Duodenal mucosa (tissue), 2 donors: Measurements from ENCODE around the gene NBL1.

Experiments
- H3K27ac ChIP-seq: one replicate; pipeline ENCODE4 v1.7.0; 2013; ENCODE audit warnings: low read depth, low read length
- H3K27me3 ChIP-seq, 2 donors: one replicate each; pipeline ENCODE4 v1.7.0; 2013; ENCODE audit warnings: low read length in 2 of 2, control low read depth in 1 of 2; ENCODE audit not compliant: insufficient read depth in 2 of 2, control insufficient read depth in 1 of 2
- H3K36me3 ChIP-seq, 2 donors: one replicate each; pipeline ENCODE4 v1.7.0; 2013; ENCODE audit warnings: low read length in 2 of 2, control low read depth in 1 of 2; ENCODE audit not compliant: insufficient read depth in 2 of 2, control insufficient read depth in 1 of 2
- H3K4me1 ChIP-seq, 2 donors: one replicate each; pipeline ENCODE4 v1.7.0; 2013; ENCODE audit warnings: low read length in 2 of 2, control low read depth in 1 of 2; ENCODE audit not compliant: insufficient read depth in 2 of 2, control insufficient read depth in 1 of 2
- H3K4me3 ChIP-seq, 2 donors: one replicate each; pipeline ENCODE4 v1.7.0; 2013; ENCODE audit warnings: low read length in 2 of 2, low read depth in 1 of 2
- H3K9ac ChIP-seq, 2 donors: one replicate each; pipeline ENCODE4 v1.7.0; 2013; ENCODE audit warnings: low read length in 2 of 2, low read depth in 1 of 2
- H3K9me3 ChIP-seq, 2 donors: one replicate each; pipeline ENCODE4 v1.7.0; 2013; ENCODE audit warnings: low read length in 2 of 2, control low read depth in 1 of 2; ENCODE audit not compliant: control insufficient read depth in 1 of 2

The NBL1 gene

DNA sequence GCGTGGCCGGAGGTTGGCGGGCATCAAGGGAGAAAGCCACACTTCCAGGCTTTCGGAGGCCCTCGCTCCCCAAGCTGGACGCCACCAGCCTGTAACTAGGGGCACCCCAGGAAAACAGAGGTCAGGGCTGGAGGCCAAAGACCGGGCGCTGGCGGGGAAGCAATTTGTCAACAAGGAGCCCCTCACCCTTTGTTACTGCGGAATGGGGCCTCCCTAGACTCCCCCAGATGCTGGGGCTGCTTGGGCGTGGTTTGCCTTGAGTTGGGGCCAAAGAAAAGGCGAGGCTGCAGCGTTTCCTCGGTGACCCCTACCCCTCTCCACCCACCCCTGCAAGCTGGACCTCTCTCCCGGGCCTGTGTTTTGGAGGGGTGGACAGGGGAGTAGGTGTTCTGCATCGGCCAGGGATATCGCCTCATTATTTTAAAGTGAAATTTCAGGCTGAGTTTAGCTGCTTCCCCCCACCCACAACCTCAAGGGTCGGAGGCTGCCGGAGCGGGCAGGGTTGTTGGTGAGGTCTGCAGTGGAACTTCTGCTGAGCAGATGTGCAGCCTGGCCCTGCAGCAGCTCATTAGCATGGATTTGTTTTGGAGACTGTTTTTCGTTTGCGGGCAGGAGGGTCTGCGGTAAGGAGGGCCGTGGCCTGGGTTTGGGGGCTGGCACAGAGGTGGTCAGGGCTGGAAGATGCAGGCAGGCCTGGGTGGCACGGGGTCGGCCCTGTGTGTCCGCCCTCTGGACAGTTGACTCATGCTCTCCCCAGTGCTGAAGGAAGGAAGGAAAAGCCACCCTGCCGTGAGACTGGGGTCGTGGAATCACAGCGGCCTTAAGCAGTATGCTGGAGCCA, 1.5 kb downstream of the NBL1 start:
- Histone ChIP-seq H3K27me3 (no peaks in the 10 kb centered on the region), H3K9me3 (no peaks in the 10 kb centered on the region), H3K9ac (peak overlapping the region; percentile 97 to 98), H3K36me3 (no peaks in the 10 kb centered on the region), H3K27ac (peak overlapping the region; percentile 93), H3K4me1 (peaks cover 54 to 59% of the 10 kb centered on the region in 2 donors), H3K4me3 (peak overlapping the region; percentile 92 to 93)

DNA sequence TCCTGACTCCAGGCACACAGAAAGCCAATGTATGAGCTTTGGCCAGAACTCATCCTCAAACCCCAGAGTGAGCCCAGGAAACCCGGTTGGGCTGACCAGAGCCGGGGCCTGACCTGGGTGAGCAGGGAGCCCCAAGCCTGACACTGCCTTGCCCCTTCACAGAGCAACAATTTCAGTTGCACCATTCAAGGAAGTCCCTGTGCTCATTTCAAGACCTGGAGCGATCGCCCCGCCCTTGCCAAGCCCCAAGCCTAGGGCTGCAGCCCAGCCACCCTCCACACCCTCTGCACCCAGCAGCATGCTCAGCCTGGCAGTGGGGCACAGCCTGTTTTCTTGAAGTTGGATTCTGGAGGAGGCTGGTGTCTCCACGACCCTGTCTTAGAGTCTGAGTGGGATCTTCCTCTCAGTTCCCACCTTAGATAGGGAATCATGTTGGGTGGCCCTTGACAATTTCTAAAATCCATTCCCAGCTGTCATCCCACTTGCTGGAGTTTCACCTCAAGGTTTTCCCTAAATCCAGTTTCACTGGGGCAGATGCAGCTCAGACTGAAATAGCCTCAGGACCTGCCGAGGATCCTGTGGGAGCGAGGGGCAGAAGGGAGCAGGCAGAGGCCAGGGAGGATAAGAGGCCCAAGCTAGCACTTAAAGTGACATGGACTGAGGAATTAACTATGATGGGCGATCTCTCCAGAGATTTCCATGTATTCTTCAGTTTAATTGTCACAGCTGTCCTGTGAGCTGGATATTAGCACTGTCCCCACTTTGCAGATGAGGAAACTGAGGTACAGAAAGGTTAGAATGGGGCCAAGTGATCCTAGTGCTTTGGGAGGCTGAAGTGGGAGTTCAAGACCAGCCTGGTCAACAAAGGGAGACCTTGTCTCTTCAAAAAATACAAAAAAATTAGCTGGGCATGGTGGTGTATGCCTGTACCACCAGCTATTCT, 2.5 kb downstream of the NBL1 start:
- Histone ChIP-seq H3K9me3 (no peaks in the 10 kb centered on the region), H3K36me3 (no peaks in the 10 kb centered on the region), H3K27me3 (no peaks in the 10 kb centered on the region), H3K9ac (peak overlapping the region; percentile 97 to 98), H3K4me1 (peaks cover 51 to 59% of the 10 kb centered on the region in 2 donors), H3K27ac (peak overlapping the region; percentile 93), H3K4me3 (peak overlapping the region; percentile 92 to 93)

DNA sequence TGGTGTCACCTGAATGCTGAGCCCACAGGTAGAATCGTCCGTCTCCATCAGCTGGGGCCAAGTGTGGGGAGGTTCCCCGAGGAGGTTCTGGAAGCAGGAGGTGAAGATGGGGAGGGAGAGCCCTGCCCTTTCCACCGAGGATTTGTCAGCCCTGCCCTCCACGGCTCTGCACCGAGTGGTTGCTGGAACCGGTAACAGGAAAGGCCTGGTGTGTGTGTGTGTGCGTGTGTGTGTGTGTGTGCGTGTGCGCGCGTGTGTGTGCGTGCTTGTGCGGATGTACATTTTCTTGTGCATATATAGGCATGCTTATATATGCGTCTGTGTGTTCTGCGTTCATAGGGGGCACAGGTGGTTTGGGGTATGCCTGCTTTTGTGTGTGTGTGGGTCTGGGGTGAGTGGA, 3.5 kb downstream of the NBL1 start:
- no peaks in the 10 kb centered on the region for H3K9me3 ChIP-seq
- H3K27ac ChIP-seq = no peak overlapping the region
- H3K4me3 ChIP-seq = peak overlapping the region; percentile 92 to 93
- peak overlapping the region; percentile 97 to 98 for H3K9ac ChIP-seq
- H3K27me3 ChIP-seq = no peaks in the 10 kb centered on the region
- H3K36me3 ChIP-seq = peaks cover 0 to 8% of the 10 kb centered on the region in 2 donors
- peaks cover 51 to 58% of the 10 kb centered on the region in 2 donors for H3K4me1 ChIP-seq

DNA sequence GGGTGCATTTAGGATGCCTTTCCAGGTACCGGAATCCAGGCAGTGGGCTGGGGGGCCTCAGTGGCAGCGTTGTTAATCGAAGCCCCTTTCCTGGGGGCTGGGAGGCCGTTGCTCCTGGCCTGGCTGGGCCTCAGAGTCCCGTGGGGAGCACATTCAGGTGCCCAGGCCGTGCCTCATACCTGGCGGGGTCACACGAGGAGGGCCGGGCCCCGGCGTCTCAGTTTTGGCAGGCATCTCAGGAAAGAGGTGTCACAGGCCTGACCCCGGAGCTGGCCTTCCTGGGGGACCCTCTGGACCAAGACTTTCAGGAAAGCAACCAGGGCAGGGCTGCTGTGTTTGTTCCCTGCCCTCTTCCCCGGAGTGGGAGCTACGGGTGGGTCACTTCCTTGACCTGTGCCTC, 4.1 kb downstream of the NBL1 start:
- Histone ChIP-seq H3K36me3 (peaks cover 0 to 8% of the 10 kb centered on the region in 2 donors), H3K4me1 (peaks cover 51 to 52% of the 10 kb centered on the region in 2 donors), H3K4me3 (peak overlapping the region; percentile 92 to 93), H3K27ac (peak overlapping the region; percentile 20), H3K9ac (peak overlapping the region; percentile 15 to 98), H3K27me3 (no peaks in the 10 kb centered on the region), H3K9me3 (no peaks in the 10 kb centered on the region)

DNA sequence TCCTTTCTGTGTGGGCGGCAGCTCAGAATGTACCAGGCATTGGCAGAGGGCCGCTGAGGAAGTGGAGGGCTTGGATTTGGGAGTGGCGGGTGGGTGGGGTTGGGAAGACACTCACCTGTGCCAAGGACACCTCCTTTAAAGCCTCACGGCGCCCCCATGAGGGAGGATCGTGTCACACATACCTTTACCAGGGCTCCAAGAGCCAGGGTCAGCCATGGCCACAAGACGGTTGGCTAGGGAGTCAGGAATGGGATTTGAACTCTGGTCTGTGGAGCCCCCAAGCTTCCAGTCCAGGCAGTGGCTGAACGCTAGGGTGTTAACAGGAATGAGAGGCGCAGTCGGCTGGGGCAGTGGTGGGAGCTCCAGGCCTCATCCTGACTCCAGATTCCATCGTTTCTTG, 4.6 kb downstream of the NBL1 start:
- peaks cover 0 to 8% of the 10 kb centered on the region in 2 donors for H3K36me3 ChIP-seq
- no peaks in the 10 kb centered on the region for H3K27me3 ChIP-seq
- H3K4me1 ChIP-seq = peaks cover 51 to 53% of the 10 kb centered on the region in 2 donors
- H3K27ac ChIP-seq = peak overlapping the region; percentile 20
- peak overlapping the region; percentile 15 to 98 for H3K9ac ChIP-seq
- H3K4me3 ChIP-seq = peak overlapping the region in 1 of 2 donors; percentile 40
- no peaks in the 10 kb centered on the region for H3K9me3 ChIP-seq

DNA sequence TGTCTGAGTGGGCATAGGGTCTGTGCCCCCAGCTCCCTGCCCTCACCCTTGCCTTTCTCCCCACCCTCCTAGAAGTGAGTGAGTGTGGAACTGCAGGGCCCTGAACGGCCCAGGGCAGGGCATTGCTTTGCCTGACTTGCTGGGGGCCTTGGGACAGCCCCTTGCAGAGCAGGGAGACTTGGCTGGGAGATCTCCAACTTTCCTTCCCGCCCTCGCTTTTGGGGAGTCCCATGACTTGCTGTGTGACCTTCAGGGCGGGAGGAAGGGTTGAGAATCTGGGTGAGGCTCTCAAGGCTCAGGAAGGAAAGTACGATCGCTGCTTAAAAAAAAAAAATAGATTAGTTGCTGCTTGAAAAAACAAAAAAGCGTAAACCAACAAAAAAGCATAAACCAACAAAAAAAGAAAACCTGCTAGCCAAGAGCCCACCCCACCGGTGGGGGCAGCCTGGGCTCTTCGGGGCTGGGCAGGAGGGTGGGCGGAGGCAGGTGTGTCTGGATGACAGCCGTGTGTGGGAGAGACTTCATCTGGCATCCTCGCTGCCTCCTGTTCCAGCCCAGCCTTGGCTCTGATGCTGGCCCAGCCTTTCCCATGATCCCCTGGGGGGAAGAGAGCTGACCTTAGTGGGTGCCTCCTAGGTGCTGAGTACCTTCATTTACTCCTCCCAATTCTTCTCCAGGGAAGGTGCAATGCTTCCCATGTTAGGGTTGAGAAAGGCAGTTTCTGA, 6.5 kb downstream of the NBL1 start:
- no peaks in the 10 kb centered on the region for H3K9me3 ChIP-seq
- peak overlapping the region in 1 of 2 donors; percentile 32 for H3K4me3 ChIP-seq
- no peaks in the 10 kb centered on the region for H3K27me3 ChIP-seq
- peaks cover 5 to 26% of the 10 kb centered on the region in 2 donors for H3K36me3 ChIP-seq
- peak overlapping the region; percentile 52 to 54 for H3K9ac ChIP-seq
- H3K4me1 ChIP-seq = peaks cover 63 to 68% of the 10 kb centered on the region in 2 donors
- H3K27ac ChIP-seq = no peak overlapping the region

DNA sequence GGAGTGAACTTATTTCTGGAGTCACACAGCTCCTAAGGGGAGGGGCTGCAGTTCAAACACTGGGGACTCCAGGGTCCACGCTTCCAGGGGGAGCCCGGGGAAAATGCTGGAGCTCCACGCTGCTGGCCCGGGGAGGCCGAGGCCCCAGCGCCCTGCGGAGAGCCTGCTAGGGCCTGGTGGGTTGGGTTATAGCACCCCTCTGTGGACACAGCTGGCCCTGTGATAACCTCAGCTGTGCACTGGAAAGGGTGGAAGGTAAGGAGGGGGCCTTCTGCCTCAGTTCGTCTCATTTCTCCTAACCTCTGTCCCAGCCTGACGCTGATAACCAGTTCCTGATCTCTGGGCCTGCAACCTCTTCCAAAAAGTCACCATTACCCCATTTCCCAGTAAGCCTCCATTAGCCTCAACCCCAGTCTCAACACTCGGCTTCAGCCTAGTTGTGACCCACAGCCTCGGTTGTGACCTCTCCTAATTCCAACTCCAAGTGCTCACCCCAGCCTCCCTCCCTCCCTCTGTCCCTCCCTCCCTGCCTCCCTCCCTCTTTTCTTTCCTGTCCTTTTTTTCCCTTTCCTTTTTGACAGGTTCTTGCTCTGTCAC, 7.1 kb downstream of the NBL1 start:
- Histone ChIP-seq H3K9ac (peak overlapping the region; percentile 47 to 52), H3K9me3 (no peaks in the 10 kb centered on the region), H3K27me3 (no peaks in the 10 kb centered on the region), H3K4me1 (peaks cover 57 to 62% of the 10 kb centered on the region in 2 donors), H3K4me3 (no peak overlapping the region), H3K36me3 (peaks cover 10 to 31% of the 10 kb centered on the region in 2 donors), H3K27ac (no peak overlapping the region)

DNA sequence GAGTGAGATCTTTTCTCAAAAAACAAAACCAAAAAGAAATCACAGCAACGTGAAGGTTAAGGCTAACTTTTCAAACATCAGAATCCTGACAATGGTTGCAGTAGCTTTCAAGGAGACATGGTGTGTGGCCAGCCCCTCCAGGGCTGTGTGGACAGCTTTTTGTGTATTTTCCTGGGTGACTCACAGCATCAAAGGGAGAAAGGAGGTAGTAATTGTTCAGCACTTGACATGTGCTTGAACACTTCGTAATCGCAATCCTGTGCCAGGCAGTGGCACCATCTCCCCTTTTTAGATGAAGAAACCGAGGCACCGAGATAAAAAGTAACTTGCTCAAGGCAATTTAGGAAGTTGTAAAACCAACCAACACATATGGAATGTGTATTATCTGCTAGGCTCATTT, 10.3 kb downstream of the NBL1 start:
- Histone ChIP-seq H3K4me1 (peaks cover 35 to 38% of the 10 kb centered on the region in 2 donors), H3K27ac (no peak overlapping the region), H3K36me3 (peaks cover 12 to 51% of the 10 kb centered on the region in 2 donors)

DNA sequence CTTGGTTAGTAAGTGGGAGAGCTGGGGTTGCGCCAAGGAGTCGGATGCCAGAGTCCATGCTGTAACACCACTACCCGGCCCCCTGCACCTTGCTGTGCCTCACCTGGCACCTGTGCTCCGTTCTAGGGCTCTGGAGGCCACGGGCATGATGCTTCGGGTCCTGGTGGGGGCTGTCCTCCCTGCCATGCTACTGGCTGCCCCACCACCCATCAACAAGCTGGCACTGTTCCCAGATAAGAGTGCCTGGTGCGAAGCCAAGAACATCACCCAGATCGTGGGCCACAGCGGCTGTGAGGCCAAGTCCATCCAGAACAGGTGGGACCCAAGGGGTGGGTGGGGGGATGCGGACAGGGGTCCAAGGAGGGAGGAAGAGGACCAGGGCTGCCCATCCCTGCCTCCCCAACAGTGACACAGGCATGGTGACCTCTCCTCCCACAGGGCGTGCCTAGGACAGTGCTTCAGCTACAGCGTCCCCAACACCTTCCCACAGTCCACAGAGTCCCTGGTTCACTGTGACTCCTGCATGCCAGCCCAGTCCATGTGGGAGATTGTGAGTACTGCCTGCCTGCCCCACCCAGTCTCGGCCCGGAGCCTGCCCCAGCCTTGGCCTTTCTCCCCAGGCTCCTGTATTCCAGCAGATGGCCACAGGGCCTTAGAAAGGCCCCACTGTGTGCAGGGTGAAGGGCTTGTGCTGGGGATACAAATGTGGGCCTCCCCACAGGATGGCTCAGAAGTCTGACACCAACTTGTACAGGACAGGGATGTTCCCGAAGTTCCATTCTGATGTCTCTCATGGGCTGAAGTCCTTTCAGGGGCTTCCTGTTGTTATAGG, 11.0 kb downstream of the NBL1 start:
- Histone ChIP-seq H3K27ac (no peak overlapping the region), H3K9me3 (no peaks in the 10 kb centered on the region), H3K27me3 (no peaks in the 10 kb centered on the region), H3K9ac (peak overlapping the region in 1 of 2 donors; percentile 11), H3K36me3 (peaks cover 12 to 51% of the 10 kb centered on the region in 2 donors), H3K4me3 (no peak overlapping the region), H3K4me1 (peaks cover 31 to 38% of the 10 kb centered on the region in 2 donors)

More for the DNA sequence above, 10.3 kb downstream of the NBL1 start:
- peak overlapping the region in 1 of 2 donors; percentile 11 for H3K9ac ChIP-seq
- H3K27me3 ChIP-seq = no peaks in the 10 kb centered on the region
- no peaks in the 10 kb centered on the region for H3K9me3 ChIP-seq
- H3K4me3 ChIP-seq = no peak overlapping the region
